Right renal cortex interstitium (tissue), 3 donors: ENCODE data around the gene DZIP1L. TPM values are rescaled to one million over a fixed set of nuclear protein-coding genes. Genes with fewer than 3 reads are reported as not detected.
"Not testable (repeated sequence)": the region's sequence is repeated elsewhere in the genome, so short reads cannot be mapped to it uniquely, and the experiment has no call there.

Experiments used
- DNase-seq, 3 donors: peaks; one replicate each; pipeline ENCODE4 v3.0.0-alpha.2; 2013; ENCODE audit warnings: low read depth in 3 of 3, low spot score in 2 of 3
- polyA plus RNA-seq, 3 donors: library from polyadenylated mRNA; unstranded; fragments of 120-200 nt; gene quantifications; one replicate each; pipeline ENCODE4 v1.2.1, GENCODE V29; 2013; ENCODE audit not compliant: insufficient read length in 3 of 3

DZIP1L gene, protein sequence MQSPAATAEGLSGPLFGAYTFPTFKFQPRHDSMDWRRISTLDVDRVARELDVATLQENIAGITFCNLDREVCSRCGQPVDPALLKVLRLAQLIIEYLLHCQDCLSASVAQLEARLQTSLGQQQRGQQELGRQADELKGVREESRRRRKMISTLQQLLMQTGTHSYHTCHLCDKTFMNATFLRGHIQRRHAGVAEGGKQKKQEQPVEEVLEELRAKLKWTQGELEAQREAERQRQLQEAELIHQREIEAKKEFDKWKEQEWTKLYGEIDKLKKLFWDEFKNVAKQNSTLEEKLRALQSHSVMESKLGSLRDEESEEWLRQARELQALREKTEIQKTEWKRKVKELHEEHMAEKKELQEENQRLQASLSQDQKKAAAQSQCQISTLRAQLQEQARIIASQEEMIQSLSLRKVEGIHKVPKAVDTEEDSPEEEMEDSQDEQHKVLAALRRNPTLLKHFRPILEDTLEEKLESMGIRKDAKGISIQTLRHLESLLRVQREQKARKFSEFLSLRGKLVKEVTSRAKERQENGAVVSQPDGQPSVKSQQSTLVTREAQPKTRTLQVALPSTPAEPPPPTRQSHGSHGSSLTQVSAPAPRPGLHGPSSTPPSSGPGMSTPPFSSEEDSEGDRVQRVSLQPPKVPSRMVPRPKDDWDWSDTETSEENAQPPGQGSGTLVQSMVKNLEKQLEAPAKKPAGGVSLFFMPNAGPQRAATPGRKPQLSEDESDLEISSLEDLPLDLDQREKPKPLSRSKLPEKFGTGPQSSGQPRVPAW
- 10 to 100 TPM; 12.7 to 14.9 (median 13.3) TPM for polyA plus RNA-seq

DNA sequence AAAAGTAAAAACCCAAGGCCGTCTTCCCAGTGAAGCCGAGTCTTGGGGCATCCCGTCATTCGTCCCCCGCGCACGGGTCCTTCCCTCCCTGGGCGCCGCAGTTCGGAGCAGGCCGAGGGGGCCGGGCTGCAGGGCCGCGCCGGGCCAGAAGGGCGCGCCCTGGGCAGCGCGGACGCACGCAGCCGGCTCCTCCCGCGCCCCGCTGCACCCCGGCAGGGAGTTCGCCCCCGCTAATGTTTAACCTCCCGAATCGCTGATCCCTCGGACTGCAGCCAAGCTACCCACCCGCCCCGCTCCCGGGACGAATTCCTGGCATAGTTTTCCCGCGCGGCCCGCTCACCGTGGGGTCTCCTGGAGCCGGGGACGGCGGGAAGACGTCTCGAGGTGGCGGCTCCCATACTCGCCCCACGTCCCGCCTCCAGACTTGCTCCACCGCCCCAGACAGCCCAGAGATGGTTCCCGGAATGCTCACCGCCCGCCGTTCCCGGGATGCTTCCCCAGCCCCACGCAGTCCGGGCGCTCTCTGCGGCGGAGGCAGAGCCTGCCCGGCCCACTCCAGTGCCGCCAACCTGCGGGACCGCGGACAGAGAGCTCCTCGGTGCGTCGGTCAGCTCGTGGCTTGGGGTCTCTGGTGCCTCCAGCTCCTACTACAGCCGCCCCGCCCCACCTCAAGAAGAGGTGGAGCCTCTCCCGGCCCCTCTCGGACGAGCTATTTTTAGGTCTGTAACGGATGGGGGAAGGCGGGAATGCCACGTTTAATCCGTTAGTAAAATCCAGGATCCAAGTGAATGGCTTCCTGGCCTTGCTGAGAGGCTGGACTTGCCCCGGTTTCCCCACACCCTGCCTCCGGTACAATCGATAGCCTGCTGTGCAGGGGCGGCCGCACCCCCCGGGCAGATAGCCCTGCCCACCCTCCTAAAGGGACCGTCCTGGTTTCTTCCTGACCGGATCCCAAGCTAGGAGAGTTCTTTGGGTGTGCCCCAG is at the start of gene DZIP1L:
TSS of gene DZIP1L (minus strand) at position 621 of the 984 bp plus-strand sequence. CDS start 11,637 bp downstream, outside the sequence.
- DNase-seq: peak in 2 of 3 donors; percentile 58 to 61

DNA sequence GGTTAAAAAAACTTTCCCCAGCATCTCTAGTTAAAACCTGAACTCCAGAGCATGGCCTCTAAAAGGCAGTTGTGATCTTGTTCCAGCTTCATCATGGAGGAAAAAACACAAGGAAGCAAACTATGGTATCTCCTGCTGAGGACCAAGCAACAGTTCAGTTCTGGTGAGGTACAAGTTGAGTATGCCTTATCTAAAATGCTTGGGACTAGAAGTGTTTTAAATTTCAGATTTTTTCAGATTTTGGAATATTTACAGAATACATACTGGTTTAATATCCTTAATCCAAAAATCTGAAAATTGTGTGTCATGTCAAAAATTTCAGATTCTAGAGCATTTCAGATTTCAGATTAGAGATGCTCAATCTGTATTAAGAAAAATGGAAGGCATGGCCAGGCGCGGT is 49.7 kb upstream of the DZIP1L start:
- DNase-seq: no peak

DNA sequence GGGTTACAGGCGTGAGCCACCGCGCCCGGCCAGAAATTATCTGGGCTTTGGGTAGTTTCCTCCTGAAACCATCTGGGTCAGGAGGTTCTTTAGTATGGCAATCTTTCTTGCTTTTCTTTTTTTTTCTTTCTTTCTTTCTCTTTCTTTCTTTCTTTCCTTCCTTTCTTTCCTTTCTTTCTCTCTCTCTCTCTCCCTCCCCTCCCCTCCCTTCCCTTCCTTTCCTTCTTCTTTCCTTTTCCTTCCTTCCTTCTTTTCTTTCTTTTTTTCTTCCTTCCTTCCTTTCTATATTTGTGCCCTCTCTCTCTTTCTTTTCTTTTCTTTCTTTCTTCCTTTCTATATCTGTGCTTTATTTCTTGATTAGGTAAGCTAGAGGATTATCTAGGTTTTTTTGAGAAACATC is 42.3 kb upstream of the DZIP1L start:
- DNase-seq: no peak

DNA sequence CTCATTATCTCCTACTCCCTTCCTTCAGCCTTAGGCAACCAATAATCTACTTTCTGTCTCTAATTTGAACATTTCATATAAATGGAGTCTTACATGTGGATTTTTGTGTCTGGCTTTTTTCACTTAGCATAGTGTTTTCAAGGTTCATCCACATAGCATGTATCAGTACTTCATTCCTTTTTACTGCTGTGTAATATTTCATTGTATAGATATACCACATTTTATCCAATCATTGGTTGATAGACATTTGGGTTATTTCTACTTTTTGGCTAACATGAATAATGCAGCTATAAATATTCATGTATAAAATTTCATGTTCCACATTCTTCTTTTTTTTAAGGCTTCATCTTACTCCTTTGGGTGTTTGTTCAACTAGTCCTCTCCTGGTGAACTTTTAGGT is 39.1 kb upstream of the DZIP1L start:
- DNase-seq: no peak

DNA sequence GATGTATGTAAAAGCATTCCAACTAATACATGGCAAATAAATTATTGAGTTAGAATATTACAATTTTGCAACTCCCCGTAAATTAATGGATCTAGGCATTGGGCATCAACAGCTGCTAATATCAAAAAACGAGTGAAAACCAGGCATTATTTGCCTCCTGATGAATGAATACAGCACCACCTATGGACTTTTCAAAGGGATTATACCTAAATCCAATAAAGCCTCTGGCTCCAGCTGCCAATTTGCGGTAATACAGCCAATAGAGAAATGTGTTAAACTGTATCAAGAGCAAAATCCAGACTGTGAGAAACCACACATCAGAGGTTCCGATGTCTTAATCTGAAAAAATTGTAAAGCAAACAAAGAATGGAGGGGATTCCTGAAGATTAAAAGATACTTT is 33.1 kb upstream of the DZIP1L start:
- DNase-seq: no peak

DNA sequence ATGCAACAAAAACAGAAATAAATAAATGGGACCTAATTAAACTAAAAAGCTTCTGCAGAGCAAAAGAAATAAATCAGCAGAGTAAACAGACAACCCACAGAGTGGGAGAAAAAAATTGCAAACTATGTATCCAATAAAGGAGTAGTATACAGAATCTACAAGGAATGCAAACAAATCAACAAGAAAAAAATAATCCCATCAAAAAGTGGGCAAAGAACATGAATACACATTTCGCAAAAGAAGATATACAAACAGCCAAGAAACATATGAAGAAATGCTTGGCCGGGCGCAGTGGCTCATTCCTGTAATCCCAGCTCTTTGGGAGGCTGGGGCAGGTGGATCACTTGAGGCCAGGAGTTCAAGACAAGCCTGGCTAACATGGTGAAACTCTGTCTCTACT is 26.8 kb upstream of the DZIP1L start:
- not testable (repeated sequence) for DNase-seq

DNA sequence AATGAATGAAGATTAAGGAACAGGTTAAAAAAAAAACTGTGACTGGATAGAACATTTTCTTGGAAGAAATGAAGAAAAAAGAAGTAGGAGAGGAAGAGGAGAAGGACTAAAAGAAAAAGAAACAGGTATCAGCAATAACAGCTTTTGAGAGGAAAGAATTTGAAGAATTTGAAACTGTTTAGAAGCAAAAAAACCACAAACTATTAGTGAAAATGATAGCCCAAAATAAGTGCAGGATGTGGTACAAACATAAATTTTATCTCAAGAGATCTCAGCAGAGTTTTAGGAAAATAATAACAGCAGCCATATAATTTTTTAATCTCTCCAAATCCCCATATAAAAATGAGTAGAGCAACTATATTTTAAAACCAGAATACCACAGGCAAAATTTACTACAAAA is 25.5 kb upstream of the DZIP1L start:
- no peak for DNase-seq

DNA sequence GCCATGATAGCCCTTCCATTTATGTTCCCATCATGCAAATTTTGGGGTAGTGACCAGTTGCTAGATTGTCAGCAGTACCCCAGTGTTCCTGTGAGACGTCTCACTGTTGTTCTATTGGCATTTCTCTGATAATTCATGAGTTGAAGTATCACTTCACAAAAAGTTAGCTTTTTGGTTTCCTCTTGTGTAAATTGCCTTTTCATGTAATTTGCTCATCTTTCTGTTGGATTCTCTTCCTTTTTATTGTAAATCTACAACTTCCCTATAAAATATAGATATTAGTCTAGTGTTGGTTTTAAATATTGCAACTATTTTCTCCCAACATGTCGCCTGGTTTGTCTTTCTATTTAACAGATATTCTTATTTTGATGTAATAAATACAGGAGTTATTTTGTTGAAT is 24.3 kb upstream of the DZIP1L start:
- DNase-seq: no peak

DNA sequence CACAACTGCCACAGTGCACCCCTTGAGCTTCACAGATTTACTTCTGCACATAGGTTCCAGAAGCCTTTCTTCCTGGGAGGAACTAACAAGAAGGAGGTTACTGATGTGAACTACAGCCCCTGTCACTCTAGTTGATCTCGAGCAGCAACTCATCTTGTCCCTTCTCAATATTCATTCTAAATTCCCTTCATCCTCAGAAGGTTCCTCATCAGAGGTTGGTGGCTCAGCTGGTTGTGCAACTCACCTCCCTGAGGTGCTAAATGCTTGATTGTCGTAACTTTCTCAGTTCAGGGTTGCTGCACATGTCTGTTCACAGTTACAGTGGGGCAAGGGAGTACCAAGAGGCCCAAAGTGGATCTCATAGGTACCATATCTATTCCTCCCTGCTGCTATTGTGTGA is 22.5 kb upstream of the DZIP1L start:
- no peak for DNase-seq

DNA sequence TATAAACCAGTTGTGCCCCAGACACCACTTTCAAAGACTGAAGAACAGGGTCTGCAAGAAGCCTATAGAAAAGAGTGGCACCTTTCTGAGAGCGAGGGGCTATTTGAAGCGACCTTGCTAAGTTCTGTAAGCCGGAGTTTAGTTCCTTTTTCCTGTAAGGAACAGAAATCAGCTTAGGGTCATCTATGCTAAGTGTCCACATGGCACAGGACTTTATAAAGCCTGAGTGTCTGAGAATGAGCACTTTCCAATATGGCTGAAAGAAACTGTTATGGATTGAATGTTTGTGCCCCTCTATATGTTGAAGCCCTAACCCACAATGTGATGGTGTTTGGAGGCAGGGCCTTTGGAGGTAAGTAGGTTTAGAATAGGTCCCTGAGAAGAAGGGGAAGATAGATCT is 20.8 kb upstream of the DZIP1L start:
- no peak for DNase-seq

DNA sequence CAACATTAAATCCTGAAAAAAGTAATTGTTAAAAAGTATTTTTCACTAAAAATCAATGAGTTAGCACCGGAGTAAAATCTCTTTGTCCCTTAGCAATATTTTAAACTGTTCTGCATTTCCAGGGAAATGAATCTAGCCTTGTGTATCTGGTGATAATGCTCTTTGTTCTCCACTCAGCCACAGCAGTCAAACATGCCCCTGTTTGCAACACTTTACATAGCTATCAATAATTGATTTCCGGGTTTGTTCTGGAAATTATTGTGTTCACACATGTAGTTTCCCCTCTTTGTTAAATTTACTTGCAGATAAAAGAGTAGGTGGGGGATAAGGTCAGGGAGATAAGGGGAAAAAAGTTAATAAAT is 20.4 kb upstream of the DZIP1L start:
- DNase-seq: no peak

DNA sequence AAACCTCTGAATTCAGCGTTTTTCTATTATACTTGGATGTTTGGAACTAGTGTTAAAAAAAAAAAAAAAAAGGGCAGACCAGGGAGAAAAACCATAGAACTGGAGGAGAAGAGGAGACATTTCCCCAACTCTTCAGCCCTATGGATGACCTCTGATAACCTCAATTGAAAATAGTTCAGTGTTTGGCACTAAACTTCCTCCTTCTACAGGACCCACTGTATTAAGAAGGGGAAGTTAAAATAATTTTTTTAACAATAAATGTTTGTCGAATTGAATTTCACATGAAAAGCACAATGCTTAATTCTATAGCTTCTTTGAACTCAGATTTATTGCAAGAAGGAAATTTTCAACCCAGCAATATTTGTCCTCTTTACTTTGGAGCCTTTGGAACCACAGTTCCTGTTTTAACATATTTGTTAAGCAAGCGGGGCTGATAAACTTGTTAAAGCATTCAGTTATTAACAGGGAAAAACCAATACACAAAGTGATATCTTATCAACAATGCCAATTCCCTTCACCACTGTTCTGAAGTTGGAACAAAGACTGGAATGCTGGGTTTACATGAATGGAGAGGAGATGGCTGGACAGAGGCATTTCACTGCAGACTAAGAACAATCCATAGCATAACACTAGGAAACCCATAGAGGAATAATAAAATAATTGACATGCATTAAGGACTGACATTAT is 19.9 kb upstream of the DZIP1L start:
- DNase-seq: no peak

DNA sequence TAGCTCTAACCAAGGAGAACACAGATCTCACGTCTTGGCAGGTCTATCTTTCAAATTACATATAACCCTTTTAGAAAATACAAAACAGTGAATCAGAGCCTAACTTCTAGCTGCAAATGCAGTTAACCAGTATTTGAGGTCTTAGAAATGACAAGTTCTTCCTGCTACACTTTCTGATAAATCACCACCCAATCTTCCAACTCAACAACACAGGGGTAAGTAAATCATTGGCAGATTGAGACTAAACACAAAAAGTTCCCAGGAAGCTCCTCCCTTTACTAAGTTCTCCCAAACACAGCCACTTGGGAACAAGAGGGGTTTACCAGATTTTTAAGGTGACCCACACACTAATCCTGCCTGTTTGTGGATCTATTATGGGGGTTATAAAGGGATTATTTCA is 16.8 kb upstream of the DZIP1L start, which contains the start of gene A4GNT:
TSS of gene A4GNT (minus strand) at position 152 of the 400 bp plus-strand sequence. CDS start 1,134 bp downstream, outside the sequence.
- no peak for DNase-seq

DNA sequence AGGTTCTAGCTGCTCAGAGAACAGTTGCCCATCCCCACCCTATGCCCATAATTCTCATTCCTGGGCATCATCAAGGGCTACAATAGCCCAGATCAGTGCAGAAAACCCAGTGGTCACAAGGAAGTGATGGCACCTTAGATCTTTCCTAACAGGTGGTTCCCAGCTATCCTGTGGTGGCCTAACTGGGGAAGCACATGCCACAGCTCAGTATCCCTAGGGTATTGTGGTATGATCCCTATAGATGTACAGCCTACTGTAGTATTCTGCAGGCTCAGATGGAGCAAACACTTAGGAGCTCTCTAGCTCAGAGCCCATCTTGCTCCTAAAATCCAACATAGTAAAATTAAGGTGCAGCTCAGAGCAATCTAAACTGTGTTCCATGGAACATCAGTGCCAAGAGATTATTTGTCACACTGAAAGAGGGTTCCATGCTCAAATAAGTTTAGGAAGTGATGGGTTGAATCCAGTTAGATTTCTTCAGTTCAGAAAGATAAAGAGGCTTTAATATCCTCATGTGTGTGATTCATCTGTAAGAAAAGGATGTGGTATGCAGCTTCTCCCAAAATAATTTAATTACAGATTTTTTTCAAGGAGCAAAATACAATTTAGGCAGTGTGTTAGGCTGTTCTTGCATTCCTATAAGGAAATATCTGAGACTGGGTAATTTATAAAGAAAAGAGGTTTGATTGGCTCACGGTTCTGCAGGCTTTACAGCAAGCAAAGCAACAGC is 12.4 kb upstream of the DZIP1L start:
- no peak for DNase-seq

DNA sequence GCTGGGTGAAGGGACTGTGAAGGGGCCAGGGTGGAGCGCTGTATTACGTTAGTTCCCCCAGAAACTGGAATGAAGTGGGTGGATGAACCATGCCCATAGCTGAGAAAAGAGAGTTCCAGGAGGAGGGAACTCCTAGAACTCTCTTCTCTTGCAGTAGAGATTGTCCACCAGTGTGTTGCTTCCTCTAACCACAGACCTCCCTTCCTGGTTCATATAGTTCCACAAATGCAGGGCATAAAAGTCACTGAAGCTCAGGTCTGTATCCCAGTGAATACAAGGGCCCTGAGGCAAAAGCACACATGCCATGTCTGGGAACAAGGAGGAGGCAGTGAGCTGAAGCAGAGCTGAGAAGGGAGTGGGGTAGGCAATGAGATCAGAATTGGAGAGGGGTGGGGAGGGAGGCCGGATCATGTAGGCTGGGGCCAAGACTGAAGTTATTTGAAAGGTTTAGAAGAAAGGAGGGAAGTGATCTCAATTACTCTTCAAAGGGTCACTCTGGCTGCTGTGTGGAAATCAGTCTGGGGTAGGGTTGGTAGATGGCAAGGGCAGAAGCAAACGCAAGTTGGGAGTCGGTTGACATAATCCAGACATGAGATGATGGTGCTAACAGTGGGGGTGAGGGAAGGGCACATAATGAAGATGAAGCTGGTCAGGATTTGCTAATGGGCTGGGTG is 10.3 kb upstream of the DZIP1L start:
- DNase-seq: no peak

DNA sequence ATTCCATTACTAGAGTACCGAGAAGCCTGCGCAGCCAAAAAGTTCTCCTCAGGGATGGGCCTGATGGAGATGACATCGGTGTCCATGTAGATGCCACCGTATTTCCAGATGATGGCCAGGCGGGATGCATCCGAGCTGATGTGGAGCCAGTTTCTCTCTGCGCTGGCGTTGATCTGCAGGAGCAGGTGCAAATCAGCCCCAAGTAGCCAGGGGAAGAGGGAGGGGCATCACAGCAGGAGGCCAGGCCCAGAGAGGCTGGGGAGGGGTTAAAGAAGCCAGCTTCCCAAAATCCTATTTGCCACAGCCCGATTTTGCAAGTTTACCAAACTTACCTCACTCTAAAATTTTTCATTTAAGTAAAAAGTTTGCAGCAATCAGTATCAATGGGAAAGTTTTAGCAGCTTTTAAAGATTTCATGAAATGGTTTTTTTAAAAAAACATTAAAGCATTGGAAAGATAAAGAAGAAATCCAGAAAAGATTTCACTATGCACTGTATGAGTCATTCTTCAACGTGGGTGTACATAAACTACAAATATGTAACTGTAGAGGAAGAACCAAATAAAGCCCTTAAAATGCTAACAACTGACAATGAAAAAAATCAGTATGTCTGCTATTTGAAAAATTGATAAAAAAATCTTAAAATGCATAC is 9.4 kb upstream of the DZIP1L start:
- DNase-seq: no peak

DNA sequence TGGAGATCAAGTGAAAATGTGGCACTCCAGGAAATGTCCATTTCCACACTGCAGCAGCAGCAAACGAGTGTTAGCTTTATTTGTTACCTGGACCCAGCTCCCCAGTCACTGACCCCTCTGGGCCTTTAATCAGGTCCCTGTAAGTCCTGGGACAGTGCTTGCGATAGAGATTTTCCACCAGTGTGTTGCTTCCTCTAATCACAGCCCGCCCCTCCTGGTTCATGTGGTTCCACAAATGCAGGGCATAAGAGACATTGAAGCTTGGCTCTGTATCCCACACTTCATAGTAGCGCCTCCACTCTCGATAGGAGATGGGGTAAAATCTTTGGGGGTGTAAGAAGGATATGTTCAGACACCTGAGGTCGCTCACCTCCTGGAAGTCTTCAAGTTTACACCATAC is 8.8 kb upstream of the DZIP1L start:
- no peak for DNase-seq

DNA sequence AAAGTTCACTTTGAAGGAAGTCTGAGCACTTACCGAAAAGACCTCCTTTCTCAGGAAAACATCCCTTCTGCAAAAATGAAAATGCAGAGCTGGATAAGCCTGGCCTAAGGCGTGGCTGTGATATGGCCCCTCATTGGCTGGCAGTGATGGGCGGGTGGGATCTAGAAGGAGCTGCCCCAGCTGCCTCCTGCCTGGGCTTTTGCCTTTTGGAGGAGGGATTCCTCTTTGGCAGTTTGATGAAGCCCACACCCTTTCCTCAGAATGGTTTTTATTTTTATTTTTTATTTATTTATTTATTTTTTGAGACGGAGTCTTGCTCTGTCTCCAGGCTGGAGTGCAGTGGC is 4.0 kb upstream of the DZIP1L start:
- DNase-seq: no peak
